NOMO-1 (cell line): ENCODE data around the gene PPEF1.

Experiments
- DNase-seq, 2 experiments: peaks; one replicate each; lab custom pipeline; 2025; ENCODE audit not compliant: unreplicated experiment in 2 of 2; lab: John Stamatoyannopoulos, UW

Gene PPEF1

DNA sequence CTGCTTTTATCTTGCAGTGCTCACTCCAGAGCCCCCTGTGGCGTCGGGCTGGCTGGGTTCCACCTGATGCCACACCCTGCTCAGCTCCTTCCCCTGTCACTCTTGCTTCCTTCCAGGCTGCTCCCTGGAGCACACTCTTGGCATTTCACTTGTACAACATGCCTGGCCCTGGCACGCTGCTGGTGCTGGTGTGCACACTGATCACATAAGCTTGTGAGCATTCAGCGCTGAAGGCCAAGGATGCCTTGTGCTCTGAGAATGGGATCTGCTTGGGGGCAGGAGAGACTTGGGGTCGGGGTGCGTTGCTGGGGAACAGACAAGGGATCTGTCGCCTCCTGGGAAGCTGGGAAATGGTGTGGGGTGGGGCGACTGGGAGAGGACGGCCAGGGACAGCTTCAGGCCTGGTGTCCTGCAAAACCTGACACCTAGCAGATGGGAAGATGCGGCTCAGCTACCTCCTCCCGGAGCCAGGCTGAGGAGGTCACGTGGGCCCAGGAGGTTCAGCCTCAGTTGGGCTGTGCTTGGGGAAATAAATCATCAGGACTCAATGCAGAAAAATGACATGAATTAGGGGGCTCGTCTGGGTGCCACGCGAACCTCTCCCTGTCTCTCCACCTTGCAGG is 167.9 kb downstream of the PPEF1 start:
- no peak for DNase-seq

DNA sequence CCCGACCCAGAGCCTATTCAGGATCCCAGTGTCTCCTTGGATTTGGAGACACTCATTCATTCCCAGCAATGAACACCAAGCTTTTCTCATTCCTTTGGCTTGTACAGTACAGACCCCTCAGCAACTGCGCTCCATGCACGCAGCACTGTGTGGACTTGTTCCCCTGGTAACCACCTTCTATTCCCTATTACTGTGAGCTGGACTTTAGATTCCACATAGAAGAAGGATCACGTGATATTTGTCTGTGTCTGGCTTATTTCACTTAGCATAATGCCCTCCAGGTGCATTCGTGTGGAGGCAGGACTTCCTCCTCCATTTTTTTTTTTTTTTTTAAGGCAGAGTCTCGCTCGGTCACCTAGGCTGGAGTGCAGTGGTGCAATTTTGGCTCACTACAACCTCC is 170.0 kb downstream of the PPEF1 start:
- no peak for DNase-seq
